Lung (tissue), 12 donors: Measurements from ENCODE around the gene KLHDC7B. TPM values are rescaled to one million over a fixed set of nuclear protein-coding genes. Genes with fewer than 3 reads are reported as not detected.

Experiments used
- ATAC-seq: fragments of 200-7000 bp; cut with Tn5 transposase; one replicate; pipeline ENCODE4 v1.9.1; 2020; ENCODE audit warnings: moderate number of reproducible peaks; ENCODE audit not compliant: insufficient read depth, low FRiP score
- DNase-seq, 3 donors: peaks; one replicate each; pipeline ENCODE4 v3.0.0-alpha.2; 2013 to 2017
- H3K27ac ChIP-seq, 2 donors: one replicate each; pipeline ENCODE4 v1.5.1; 2013; ENCODE audit warnings: mild to moderate bottlenecking in 2 of 2, moderate library complexity in 2 of 2, control low read depth in 1 of 2, inconsistent platforms in 1 of 2, low read depth in 1 of 2, low read length in 1 of 2
- H3K27me3 ChIP-seq, 3 donors: one replicate each; pipeline ENCODE4 v1.5.1; 2013; ENCODE audit warnings: low read length in 2 of 3; ENCODE audit not compliant: control insufficient read depth in 3 of 3, insufficient read depth in 3 of 3
- H3K36me3 ChIP-seq, 4 donors: one replicate each; pipeline ENCODE4 v1.5.1; 2013; ENCODE audit warnings: low read length in 4 of 4, mild to moderate bottlenecking in 1 of 4, moderate library complexity in 1 of 4; ENCODE audit not compliant: control insufficient read depth in 4 of 4, insufficient read depth in 4 of 4
- H3K4me1 ChIP-seq, 5 donors: one replicate each; pipeline ENCODE4 v1.5.1; 2013; ENCODE audit warnings: low read length in 5 of 5, mild to moderate bottlenecking in 2 of 5, moderate library complexity in 1 of 5; ENCODE audit not compliant: control insufficient read depth in 5 of 5, insufficient read depth in 5 of 5
- H3K4me3 ChIP-seq: one replicate; pipeline ENCODE4 v1.5.1; 2013; ENCODE audit warnings: mild to moderate bottlenecking, control low read depth, moderate library complexity
- H3K9ac ChIP-seq, 2 donors: one replicate each; pipeline ENCODE4 v1.5.1; 2013; ENCODE audit warnings: low read length in 2 of 2, control low read depth in 1 of 2; ENCODE audit not compliant: insufficient read depth in 1 of 2
- H3K9me3 ChIP-seq, 4 donors: one replicate each; pipeline ENCODE4 v1.5.1; 2013; ENCODE audit warnings: low read length in 3 of 4, mild to moderate bottlenecking in 1 of 4, moderate library complexity in 1 of 4; ENCODE audit not compliant: control insufficient read depth in 4 of 4, insufficient read depth in 3 of 4
- CTCF ChIP-seq: IDR thresholded peaks from 2 replicates; pipeline ENCODE4 v1.5.1; 2012; ENCODE audit warnings: mild to moderate bottlenecking; ENCODE audit errors: control extremely low read depth, extremely low read depth
- WGBS, 2 donors: extraction: QIAGEN DNeasy Blood & Tissue Kit; methylation state at CpG; one replicate each; pipeline ENCODE4 v1.1.7; 2013; 5-methylcytosine and 5-hydroxymethylcytosine counted together
- polyA plus RNA-seq, 2 donors: library from polyadenylated mRNA; stranded (reverse); fragments of 200-250 nt; gene quantifications; one replicate each; pipeline ENCODE4 v1.2.1, GENCODE V29; 2013
- total RNA-seq, 2 donors: library from RNA; depleted of rRNA in 1 of 2; stranded (reverse); fragments of >200 nt in 1 of 2; gene quantifications; one replicate each; pipeline ENCODE4 v1.2.1, GENCODE V29; 2014 to 2021
- donor health status: control.
- donor health status: control.
- donor health status: Bipolar disorder and iron deficiency.
- donor health status: healthy.
- donor health status: DM: yes; HTN: yes; CAD: no.

Gene KLHDC7B
- total and polyA plus RNA-seq, 4 donors: 0.39 to 1.6 (median 0.95) TPM

GRCh38 chr22:50585238-50585637 lies 39.5 kb downstream of the KLHDC7B start:
- 92 to 94% methylated on average over 3 of the region's 3 CpGs for WGBS, 2 donors
- TF ChIP-seq CTCF: no peak
- Histone ChIP-seq H3K9ac (no peak overlapping the region), H3K27me3 (no peaks in the 10 kb centered on the region), H3K36me3 (peaks cover 0 to 1% (median 0%) of the 10 kb centered on the region in 4 donors), H3K4me1 (peaks cover 2 to 16% (median 5%) of the 10 kb centered on the region in 5 donors), H3K9me3 (no peaks in the 10 kb centered on the region), H3K27ac (no peak overlapping the region), H3K4me3 (no peak overlapping the region)
- ATAC-seq: no peak
- DNase-seq: no peak

- DNase-seq (no peak), ATAC-seq (no peak)
- no peak for TF ChIP-seq CTCF
- Histone ChIP-seq H3K36me3 (no peaks in the 10 kb centered on the region), H3K27ac (no peak overlapping the region), H3K9me3 (no peaks in the 10 kb centered on the region), H3K4me3 (no peak overlapping the region), H3K27me3 (no peaks in the 10 kb centered on the region), H3K4me1 (peaks cover 2 to 16% (median 5%) of the 10 kb centered on the region in 5 donors), H3K9ac (no peak overlapping the region)
- WGBS, 2 donors: 86 to 93% methylated on average over 8 of the region's 8 CpGs
Measured at GRCh38 chr22:50585781-50586180, 40.1 kb downstream of the KLHDC7B start.

- Histone ChIP-seq H3K9me3 (no peaks in the 10 kb centered on the region), H3K4me3 (no peak overlapping the region), H3K27ac (no peak overlapping the region), H3K36me3 (no peaks in the 10 kb centered on the region), H3K27me3 (no peaks in the 10 kb centered on the region), H3K4me1 (peaks cover 2 to 15% (median 4%) of the 10 kb centered on the region in 5 donors), H3K9ac (no peak overlapping the region)
- TF ChIP-seq CTCF: no peak
- 74 to 93% methylated on average over 5 of the region's 5 CpGs for WGBS, 2 donors
- ATAC-seq (no peak), DNase-seq (no peak)
Measured at GRCh38 chr22:50586416-50586815, 40.7 kb downstream of the KLHDC7B start.

GRCh38 chr22:50587407-50587806 lies 41.7 kb downstream of the KLHDC7B start:
- no peak overlapping the region for H3K4me3 ChIP-seq
- no peak for TF ChIP-seq CTCF
- DNase-seq: no peak
- no peak for ATAC-seq
- H3K27ac ChIP-seq: no peak overlapping the region
- no peaks in the 10 kb centered on the region for H3K27me3 ChIP-seq
- H3K4me1 ChIP-seq: peaks cover 0 to 8% (median 3%) of the 10 kb centered on the region in 5 donors
- 94 to 97% methylated on average over 5 of the region's 5 CpGs for WGBS, 2 donors
- no peaks in the 10 kb centered on the region for H3K9me3 ChIP-seq
- H3K9ac ChIP-seq: no peak overlapping the region
- H3K36me3 ChIP-seq: no peaks in the 10 kb centered on the region
